OCI-LY1 (cell line): Measurements from ENCODE around the gene SCP2D1.

Experiments used
- H2AFZ ChIP-seq: fragments of 200-600 bp; sonication (generic), shearing (Covaris generic); 2 replicates; pipeline ENCODE4 v1.6.0; 2014; ENCODE audit warnings: antibody characterized with exemption, mild to moderate bottlenecking, low read length
- H3F3A ChIP-seq: fragments of 200-600 bp; sonication (generic), shearing (Covaris generic); 2 replicates; pipeline ENCODE4 v1.6.0; 2014; ENCODE audit warnings: mild to moderate bottlenecking, antibody characterized with exemption, low read length, moderate library complexity; ENCODE audit not compliant: insufficient read depth
- H3K27ac ChIP-seq: fragments of 200-600 bp; sonication (generic); 2 replicates; pipeline ENCODE4 v1.5.1; 2014; ENCODE audit warnings: low read length, mixed run types, mild to moderate bottlenecking, low read depth; ENCODE audit not compliant: poor library complexity, severe bottlenecking
- H3K27me3 ChIP-seq: fragments of 200-600 bp; sonication (generic); 2 replicates; pipeline ENCODE4 v1.6.0; 2014; ENCODE audit warnings: antibody characterized with exemption, mild to moderate bottlenecking, low read length, moderate library complexity; ENCODE audit not compliant: insufficient read depth
- H3K36me3 ChIP-seq: fragments of 200-600 bp; sonication (generic); 2 replicates; pipeline ENCODE4 v1.6.1; 2014; ENCODE audit warnings: mild to moderate bottlenecking, antibody characterized with exemption, low read length, moderate library complexity, mixed read lengths; ENCODE audit not compliant: insufficient read depth
- H3K4me1 ChIP-seq: fragments of 200-600 bp; sonication (generic); 2 replicates; pipeline ENCODE4 v1.5.1; 2014; ENCODE audit warnings: mild to moderate bottlenecking, low read length, moderate library complexity; ENCODE audit not compliant: insufficient read depth, severe bottlenecking
- H3K4me2 ChIP-seq: fragments of 200-600 bp; sonication (generic), shearing (Covaris generic); 2 replicates; pipeline ENCODE4 v1.6.1; 2014; ENCODE audit warnings: low read length
- H3K4me3 ChIP-seq: fragments of 200-600 bp; sonication (generic); 2 replicates; pipeline ENCODE4 v1.5.1; 2014; ENCODE audit warnings: low read length, low read depth, mild to moderate bottlenecking, mixed read lengths; ENCODE audit not compliant: poor library complexity, severe bottlenecking
- H3K79me2 ChIP-seq: fragments of 200-600 bp; shearing (Covaris generic); 2 replicates; pipeline ENCODE4 v1.6.1; 2016; ENCODE audit warnings: mixed run types, low read length, mixed read lengths; ENCODE audit not compliant: insufficient read depth
- H3K9ac ChIP-seq: fragments of 200-600 bp; sonication (generic), shearing (Covaris generic); 2 replicates; pipeline ENCODE4 v1.6.1; 2014; ENCODE audit warnings: mild to moderate bottlenecking, low read length, mixed read lengths
- H3K9me2 ChIP-seq: fragments of 200-600 bp; sonication (generic), shearing (Covaris generic); 2 replicates; pipeline ENCODE4 v1.6.1; 2014; ENCODE audit warnings: low read depth, mild to moderate bottlenecking, low read length, mixed read lengths
- H3K9me3 ChIP-seq: fragments of 200-600 bp; shearing (Covaris generic); 2 replicates; pipeline ENCODE4 v1.6.1; 2014; ENCODE audit warnings: low read length, mixed read lengths
- H4K20me1 ChIP-seq: fragments of 200-600 bp; sonication (generic), shearing (Covaris generic); 2 replicates; pipeline ENCODE4 v1.6.0; 2016; ENCODE audit warnings: mild to moderate bottlenecking, low read length; ENCODE audit not compliant: insufficient read depth
- EZH2 ChIP-seq: fragments of 200-600 bp; sonication (generic), shearing (Covaris generic); IDR thresholded peaks from 2 replicates; pipeline ENCODE4 v1.8.0; 2017; ENCODE audit warnings: borderline replicate concordance, mixed run types, mild to moderate bottlenecking, antibody characterized with exemption, low read length, moderate library complexity, mixed read lengths
- TF ChIP-seq, protein P1 (sequence below): fragments of 200-600 bp; sonication (generic), shearing (Covaris generic); IDR thresholded peaks from 2 replicates; pipeline ENCODE4 v1.5.1; 2017; ENCODE audit warnings: mild to moderate bottlenecking, antibody characterized with exemption, low read length, moderate library complexity, mixed read lengths

Gene SCP2D1

DNA sequence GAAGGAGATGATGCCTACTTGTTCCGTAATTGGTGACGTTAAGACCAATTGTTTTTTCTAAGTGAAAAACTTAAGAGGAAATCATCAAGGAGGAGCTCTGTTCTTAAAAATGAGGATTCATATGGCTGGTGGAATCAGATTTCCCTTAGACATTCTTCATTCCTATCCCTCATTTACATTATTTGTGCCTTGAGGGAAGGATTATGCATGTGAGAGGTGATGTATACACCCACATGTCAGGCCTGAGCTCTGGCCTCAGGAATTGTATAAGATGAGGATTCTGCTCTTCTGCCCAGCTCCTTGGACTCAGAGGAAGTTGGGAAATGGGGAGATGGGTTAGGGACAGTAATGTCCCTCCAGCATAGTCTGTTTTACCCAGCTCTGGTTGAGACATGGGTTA lies 42.3 kb downstream of the SCP2D1 start:
- Histone ChIP-seq H3K4me2 (no peak overlapping the region), H3K9ac (no peak overlapping the region), H3K4me1 (no peaks in the 10 kb centered on the region), H3K27me3 (no peaks in the 10 kb centered on the region), H2AFZ (no peak overlapping the region), H3K27ac (no peak overlapping the region), H3K4me3 (no peak overlapping the region), H3K79me2 (no peaks in the 10 kb centered on the region), H3K36me3 (no peaks in the 10 kb centered on the region), H3F3A (no peaks in the 10 kb centered on the region), H3K9me3 (no peaks in the 10 kb centered on the region), H4K20me1 (no peaks in the 10 kb centered on the region), H3K9me2 (no peaks in the 10 kb centered on the region)
- no peak for TF ChIP-seq EZH2
- TF ChIP-seq, protein P1, sequence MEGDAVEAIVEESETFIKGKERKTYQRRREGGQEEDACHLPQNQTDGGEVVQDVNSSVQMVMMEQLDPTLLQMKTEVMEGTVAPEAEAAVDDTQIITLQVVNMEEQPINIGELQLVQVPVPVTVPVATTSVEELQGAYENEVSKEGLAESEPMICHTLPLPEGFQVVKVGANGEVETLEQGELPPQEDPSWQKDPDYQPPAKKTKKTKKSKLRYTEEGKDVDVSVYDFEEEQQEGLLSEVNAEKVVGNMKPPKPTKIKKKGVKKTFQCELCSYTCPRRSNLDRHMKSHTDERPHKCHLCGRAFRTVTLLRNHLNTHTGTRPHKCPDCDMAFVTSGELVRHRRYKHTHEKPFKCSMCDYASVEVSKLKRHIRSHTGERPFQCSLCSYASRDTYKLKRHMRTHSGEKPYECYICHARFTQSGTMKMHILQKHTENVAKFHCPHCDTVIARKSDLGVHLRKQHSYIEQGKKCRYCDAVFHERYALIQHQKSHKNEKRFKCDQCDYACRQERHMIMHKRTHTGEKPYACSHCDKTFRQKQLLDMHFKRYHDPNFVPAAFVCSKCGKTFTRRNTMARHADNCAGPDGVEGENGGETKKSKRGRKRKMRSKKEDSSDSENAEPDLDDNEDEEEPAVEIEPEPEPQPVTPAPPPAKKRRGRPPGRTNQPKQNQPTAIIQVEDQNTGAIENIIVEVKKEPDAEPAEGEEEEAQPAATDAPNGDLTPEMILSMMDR = no peak

DNA sequence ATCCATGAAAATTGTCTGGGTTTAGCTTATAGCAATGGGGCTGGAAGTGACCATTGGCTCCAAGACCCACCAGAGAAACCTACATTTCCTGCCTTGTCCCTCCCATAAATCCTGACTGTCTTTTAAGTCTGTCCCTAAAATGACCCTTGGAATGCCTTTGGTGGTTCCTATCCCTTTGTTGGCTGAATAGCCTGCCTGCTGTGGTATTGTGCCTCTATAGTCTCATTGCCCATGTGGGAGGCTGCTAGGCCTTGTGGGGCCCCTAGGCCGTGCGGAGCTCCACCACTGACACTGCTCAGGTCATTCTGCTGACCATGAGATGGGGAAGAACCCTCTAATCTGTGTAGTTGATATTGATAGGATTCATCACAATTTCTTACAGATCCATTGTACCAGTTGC lies 43.3 kb downstream of the SCP2D1 start:
- no peak overlapping the region for H2AFZ ChIP-seq
- no peaks in the 10 kb centered on the region for H3K4me1 ChIP-seq
- no peaks in the 10 kb centered on the region for H3F3A ChIP-seq
- H3K27me3 ChIP-seq = no peaks in the 10 kb centered on the region
- H3K9me2 ChIP-seq = no peaks in the 10 kb centered on the region
- no peaks in the 10 kb centered on the region for H3K36me3 ChIP-seq
- TF ChIP-seq EZH2 = no peak
- TF ChIP-seq, protein P1 = no peak
- no peaks in the 10 kb centered on the region for H4K20me1 ChIP-seq
- H3K9ac ChIP-seq = no peak overlapping the region
- no peak overlapping the region for H3K4me2 ChIP-seq
- H3K4me3 ChIP-seq = no peak overlapping the region
- H3K79me2 ChIP-seq = no peaks in the 10 kb centered on the region
- H3K9me3 ChIP-seq = no peaks in the 10 kb centered on the region
- no peak overlapping the region for H3K27ac ChIP-seq

DNA sequence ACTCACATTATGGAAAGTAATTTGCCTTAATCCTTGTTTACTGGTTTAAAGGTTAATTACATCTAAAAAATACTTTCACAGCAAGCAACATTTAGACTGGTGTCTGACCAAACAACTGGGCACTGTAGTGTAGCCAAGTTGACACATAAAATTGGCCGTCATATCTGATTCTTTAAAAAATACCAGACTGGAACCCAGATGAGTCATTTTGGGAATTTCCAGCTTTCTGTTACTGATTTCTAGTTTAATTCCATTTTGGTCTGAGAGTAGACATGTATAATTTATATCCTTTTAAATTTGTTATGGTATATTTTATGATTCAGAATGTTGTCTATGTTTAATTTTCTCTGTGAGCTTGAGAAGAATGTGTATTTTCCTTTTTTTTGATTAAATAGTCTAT lies 44.1 kb downstream of the SCP2D1 start:
- H3K4me2 ChIP-seq = no peak overlapping the region
- H3K9ac ChIP-seq = no peak overlapping the region
- H3K36me3 ChIP-seq = no peaks in the 10 kb centered on the region
- no peaks in the 10 kb centered on the region for H3K79me2 ChIP-seq
- no peaks in the 10 kb centered on the region for H3K9me2 ChIP-seq
- no peaks in the 10 kb centered on the region for H3K4me1 ChIP-seq
- TF ChIP-seq EZH2 = no peak
- no peaks in the 10 kb centered on the region for H4K20me1 ChIP-seq
- no peak overlapping the region for H3K27ac ChIP-seq
- no peak overlapping the region for H3K4me3 ChIP-seq
- no peaks in the 10 kb centered on the region for H3K27me3 ChIP-seq
- H3F3A ChIP-seq = no peaks in the 10 kb centered on the region
- no peaks in the 10 kb centered on the region for H3K9me3 ChIP-seq
- H2AFZ ChIP-seq = no peak overlapping the region

DNA sequence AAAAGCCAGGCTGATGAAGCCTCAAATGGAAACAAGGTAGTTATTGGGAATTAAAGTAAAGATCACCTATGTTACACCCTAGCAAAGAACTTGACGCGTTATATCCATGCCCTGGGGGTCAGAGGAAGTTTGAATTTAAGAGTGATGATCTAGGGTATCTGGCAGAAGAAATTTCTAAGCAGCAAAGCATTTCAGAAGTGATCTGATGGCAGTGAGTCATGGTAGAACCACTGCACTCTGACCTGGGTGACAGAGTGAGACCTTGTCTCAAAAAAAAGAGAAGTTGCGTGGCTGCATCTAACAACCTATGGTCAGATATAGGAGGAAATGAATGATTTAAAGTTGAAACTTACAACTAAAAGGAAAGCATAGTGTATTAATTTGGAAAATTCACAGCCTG lies 45.2 kb downstream of the SCP2D1 start:
- H3K4me1 ChIP-seq = no peaks in the 10 kb centered on the region
- no peaks in the 10 kb centered on the region for H4K20me1 ChIP-seq
- no peaks in the 10 kb centered on the region for H3F3A ChIP-seq
- H3K79me2 ChIP-seq = no peaks in the 10 kb centered on the region
- H3K36me3 ChIP-seq = no peaks in the 10 kb centered on the region
- no peak overlapping the region for H3K9ac ChIP-seq
- H3K27ac ChIP-seq = no peak overlapping the region
- no peaks in the 10 kb centered on the region for H3K27me3 ChIP-seq
- H3K9me3 ChIP-seq = no peaks in the 10 kb centered on the region
- TF ChIP-seq, protein P1 = no peak
- H3K9me2 ChIP-seq = no peaks in the 10 kb centered on the region
- H2AFZ ChIP-seq = no peak overlapping the region
- no peak overlapping the region for H3K4me2 ChIP-seq
- H3K4me3 ChIP-seq = no peak overlapping the region
